ENCODE results near the gene SNRPD2. TPM values are rescaled to one million over a fixed set of nuclear protein-coding genes. Genes with fewer than 3 reads are reported as not detected.

SNRPD2 gene
- total and polyA plus RNA-seq, 2 of the 8 experiments (the other 6 are each of a cell fraction or from before 2014, with no cell fraction given) = 645 to 759 TPM

DNA sequence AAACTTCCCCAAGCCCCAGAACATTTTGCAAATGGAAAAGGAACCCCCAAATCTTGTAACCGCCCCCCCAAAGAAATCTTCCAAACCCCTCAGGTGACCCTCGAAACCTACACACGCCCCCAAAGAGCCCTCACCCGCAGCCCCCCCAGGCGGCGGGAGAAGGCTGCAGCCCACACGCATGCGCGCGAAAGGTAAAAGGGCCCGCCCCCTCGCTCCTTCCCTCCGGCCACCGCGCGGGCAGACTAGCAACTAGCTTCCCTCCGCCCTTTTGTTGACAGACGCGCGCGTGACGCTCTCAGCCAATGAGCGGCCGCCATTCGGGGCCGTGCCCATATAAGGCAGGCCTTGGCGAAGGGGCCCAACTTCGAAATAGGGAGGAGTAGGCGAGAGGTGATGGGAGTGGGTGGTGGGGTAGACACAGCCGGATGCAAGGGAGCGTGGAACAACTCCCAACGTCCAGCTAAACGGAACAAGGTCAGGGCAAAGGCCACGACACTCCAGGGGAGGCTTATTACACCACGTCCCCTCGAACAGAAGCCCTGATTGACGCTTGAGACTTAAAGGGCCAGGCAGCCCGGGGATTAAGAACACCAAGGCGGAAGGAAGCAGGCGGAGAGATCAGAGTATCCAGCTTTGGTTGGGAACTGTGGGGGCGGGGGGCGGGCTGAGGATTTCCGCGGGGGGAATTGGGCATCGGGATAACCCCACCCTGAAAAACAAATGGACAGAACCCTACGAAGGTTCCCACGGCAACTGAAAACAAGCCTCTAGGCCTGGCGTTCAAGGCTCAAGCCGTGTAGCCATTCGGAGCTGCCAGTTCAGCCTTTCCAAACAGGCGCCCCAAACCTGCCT, 25.6 kb upstream of the SNRPD2 start (continued):
- TF ChIP-seq EP300 (IDR thresholded peaks at IDR 0.05; ENCODE audit: borderline replicate concordance in 1 of 2, low read depth in 2 of 2, low read length in 2 of 2) = peak in 1 of 2 experiments; percentile 56; a peak in 1 of 3 replicates
- TF ChIP-seq SIRT6 (IDR thresholded peaks at IDR 0.05; ENCODE audit: low read length) = no peak
- TF ChIP-seq, protein P1, sequence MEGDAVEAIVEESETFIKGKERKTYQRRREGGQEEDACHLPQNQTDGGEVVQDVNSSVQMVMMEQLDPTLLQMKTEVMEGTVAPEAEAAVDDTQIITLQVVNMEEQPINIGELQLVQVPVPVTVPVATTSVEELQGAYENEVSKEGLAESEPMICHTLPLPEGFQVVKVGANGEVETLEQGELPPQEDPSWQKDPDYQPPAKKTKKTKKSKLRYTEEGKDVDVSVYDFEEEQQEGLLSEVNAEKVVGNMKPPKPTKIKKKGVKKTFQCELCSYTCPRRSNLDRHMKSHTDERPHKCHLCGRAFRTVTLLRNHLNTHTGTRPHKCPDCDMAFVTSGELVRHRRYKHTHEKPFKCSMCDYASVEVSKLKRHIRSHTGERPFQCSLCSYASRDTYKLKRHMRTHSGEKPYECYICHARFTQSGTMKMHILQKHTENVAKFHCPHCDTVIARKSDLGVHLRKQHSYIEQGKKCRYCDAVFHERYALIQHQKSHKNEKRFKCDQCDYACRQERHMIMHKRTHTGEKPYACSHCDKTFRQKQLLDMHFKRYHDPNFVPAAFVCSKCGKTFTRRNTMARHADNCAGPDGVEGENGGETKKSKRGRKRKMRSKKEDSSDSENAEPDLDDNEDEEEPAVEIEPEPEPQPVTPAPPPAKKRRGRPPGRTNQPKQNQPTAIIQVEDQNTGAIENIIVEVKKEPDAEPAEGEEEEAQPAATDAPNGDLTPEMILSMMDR (IDR thresholded peaks at IDR 0.05; ENCODE audit: control extremely low read depth in 1 of 3, insufficient read depth in 1 of 3, low read depth in 1 of 3, low read length in 3 of 3) = no peak
- peak; percentile 90; the same call in 1 of the 2 replicates for TF ChIP-seq RXRA (IDR thresholded peaks at IDR 0.05; ENCODE audit: insufficient read depth, low read depth, low read length)
- peak; percentile 89 for TF ChIP-seq SP4 (IDR thresholded peaks at IDR 0.05; ENCODE audit: low read length)
- peak; percentile 92 for TF ChIP-seq NRF1 (IDR thresholded peaks at IDR 0.05; ENCODE audit: low read depth, low read length)
- TF ChIP-seq CHD2 (IDR thresholded peaks at IDR 0.05; ENCODE audit: low read length) = peak; percentile 80
- peak in 1 of 2 experiments; percentile 82; a peak in 2 of 4 replicates for TF ChIP-seq SIN3A (conservative IDR thresholded peaks at IDR 0.05 in 1 of 2, IDR thresholded peaks at IDR 0.05 in 1 of 2; ENCODE audit: low read depth in 1 of 2, low read length in 2 of 2)
- TF ChIP-seq YY1 (IDR thresholded peaks at IDR 0.05; ENCODE audit: low read depth, low read length) = peak; percentile 61; the same call in 1 of the 2 replicates
- no peak for TF ChIP-seq RBBP5 (IDR thresholded peaks at IDR 0.05; ENCODE audit: borderline replicate concordance, low read depth, low read length)
- TF ChIP-seq CEBPB (IDR thresholded peaks at IDR 0.05; ENCODE audit: low read depth, low read length) = 0 out of 2 replicates have a peak, but pooled peaks have one; percentile 32
- no peak for TF ChIP-seq EZH2 (IDR thresholded peaks at IDR 0.05; ENCODE audit: low read depth, low read length, severe bottlenecking)
- peak; percentile 60 for TF ChIP-seq BACH1 (IDR thresholded peaks at IDR 0.05; ENCODE audit: low read length)
- TF ChIP-seq TBP (IDR thresholded peaks at IDR 0.05; ENCODE audit: low read depth, low read length) = peak; percentile 75
- no peak for TF ChIP-seq CHD1 (IDR thresholded peaks at IDR 0.05; ENCODE audit: low read depth, low read length)
- TF ChIP-seq, protein P2, sequence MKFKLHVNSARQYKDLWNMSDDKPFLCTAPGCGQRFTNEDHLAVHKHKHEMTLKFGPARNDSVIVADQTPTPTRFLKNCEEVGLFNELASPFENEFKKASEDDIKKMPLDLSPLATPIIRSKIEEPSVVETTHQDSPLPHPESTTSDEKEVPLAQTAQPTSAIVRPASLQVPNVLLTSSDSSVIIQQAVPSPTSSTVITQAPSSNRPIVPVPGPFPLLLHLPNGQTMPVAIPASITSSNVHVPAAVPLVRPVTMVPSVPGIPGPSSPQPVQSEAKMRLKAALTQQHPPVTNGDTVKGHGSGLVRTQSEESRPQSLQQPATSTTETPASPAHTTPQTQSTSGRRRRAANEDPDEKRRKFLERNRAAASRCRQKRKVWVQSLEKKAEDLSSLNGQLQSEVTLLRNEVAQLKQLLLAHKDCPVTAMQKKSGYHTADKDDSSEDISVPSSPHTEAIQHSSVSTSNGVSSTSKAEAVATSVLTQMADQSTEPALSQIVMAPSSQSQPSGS (IDR thresholded peaks at IDR 0.05; ENCODE audit: low read length) = no peak
- no peak for TF ChIP-seq HDAC6 (IDR thresholded peaks at IDR 0.05; ENCODE audit: low read depth, low read length)
- peak; percentile 72; the same call in 1 of the 2 replicates for TF ChIP-seq EGR1 (IDR thresholded peaks at IDR 0.05; ENCODE audit: borderline replicate concordance, low read depth, low read length)
- no peak for TF ChIP-seq TAF7 (optimal IDR thresholded peaks at IDR 0.05; ENCODE audit: borderline replicate concordance, low read depth, low read length)

Measured in H1 (cell line).